Ovary (tissue), 3 donors: Measurements from ENCODE around the gene ZNF579.

Source experiments
- CTCF ChIP-seq, 3 donors: fragments of 450-650 bp in 2 of 3; fragments of 200-600 bp in 1 of 3; IDR thresholded peaks; one replicate each; pipeline versions ENCODE4 v1.5.1 to v1.8.0; 2016 to 2022; ENCODE audit warnings: antibody characterized with exemption in 3 of 3, mild to moderate bottlenecking in 1 of 3
- EP300 ChIP-seq: sonication (generic); formaldehyde crosslinking; IDR thresholded peaks from one replicate; pipeline ENCODE4 v1.6.1; 2017; ENCODE audit warnings: antibody characterized with exemption
- POLR2A ChIP-seq: fragments of 450-650 bp; IDR thresholded peaks from one replicate; pipeline ENCODE4 v1.6.1; 2017; ENCODE audit warnings: antibody characterized with exemption, mild to moderate bottlenecking, moderate library complexity
- donor health status: DM: no; HTN: no; CAD: no.

- TF ChIP-seq CTCF (IDR thresholded peaks at IDR 0.05) (no peak), POLR2A (no peak), EP300 (no peak)
Observed at GRCh38 chr19:55546011-55546410, 34.6 kb downstream of the ZNF579 start.
